ENCODE measurements around the gene SCLT1. TPM values are rescaled to one million over a fixed set of nuclear protein-coding genes. Genes with fewer than 3 reads are reported as not detected.

Gene SCLT1
- total RNA-seq, 2 donors from 2014 or later, result 9.5 to 14.0 TPM

DNA sequence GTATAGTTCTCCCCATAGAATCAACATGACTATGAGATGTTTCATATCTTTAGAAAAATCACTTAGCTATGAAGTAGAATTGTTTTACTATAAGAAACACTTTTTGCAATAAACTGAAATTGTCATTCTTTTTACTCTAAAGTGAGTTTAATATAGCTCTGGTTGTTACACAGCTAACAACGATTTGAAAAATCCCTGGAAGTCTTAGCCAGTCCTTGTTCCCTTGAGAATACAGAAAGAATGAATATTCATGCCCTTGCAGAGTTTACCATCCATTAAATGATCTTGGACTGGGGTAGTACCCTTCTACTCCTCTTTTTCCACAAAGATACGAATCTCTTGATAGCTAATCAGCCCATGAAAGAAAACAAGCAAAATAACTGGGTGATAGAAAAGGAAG is 142.0 kb downstream of the SCLT1 start:
- no peak overlapping the region for H3K4me3 ChIP-seq
- H3K27ac ChIP-seq, result no peak overlapping the region
- TF ChIP-seq, protein P1, sequence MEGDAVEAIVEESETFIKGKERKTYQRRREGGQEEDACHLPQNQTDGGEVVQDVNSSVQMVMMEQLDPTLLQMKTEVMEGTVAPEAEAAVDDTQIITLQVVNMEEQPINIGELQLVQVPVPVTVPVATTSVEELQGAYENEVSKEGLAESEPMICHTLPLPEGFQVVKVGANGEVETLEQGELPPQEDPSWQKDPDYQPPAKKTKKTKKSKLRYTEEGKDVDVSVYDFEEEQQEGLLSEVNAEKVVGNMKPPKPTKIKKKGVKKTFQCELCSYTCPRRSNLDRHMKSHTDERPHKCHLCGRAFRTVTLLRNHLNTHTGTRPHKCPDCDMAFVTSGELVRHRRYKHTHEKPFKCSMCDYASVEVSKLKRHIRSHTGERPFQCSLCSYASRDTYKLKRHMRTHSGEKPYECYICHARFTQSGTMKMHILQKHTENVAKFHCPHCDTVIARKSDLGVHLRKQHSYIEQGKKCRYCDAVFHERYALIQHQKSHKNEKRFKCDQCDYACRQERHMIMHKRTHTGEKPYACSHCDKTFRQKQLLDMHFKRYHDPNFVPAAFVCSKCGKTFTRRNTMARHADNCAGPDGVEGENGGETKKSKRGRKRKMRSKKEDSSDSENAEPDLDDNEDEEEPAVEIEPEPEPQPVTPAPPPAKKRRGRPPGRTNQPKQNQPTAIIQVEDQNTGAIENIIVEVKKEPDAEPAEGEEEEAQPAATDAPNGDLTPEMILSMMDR (IDR thresholded peaks at IDR 0.05), result no peak
- no peak for ATAC-seq (ENCODE audit: insufficient number of reproducible peaks, low FRiP score, low read depth)
- no peaks in the 10 kb centered on the region for H3K27me3 ChIP-seq (replicated peaks; ENCODE audit: insufficient read depth)
- no peak for DNase-seq (ENCODE audit: low spot score)
- H3K36me3 ChIP-seq, result no peaks in the 10 kb centered on the region
- H3K9me3 ChIP-seq, result no peaks in the 10 kb centered on the region
- H3K4me1 ChIP-seq (ENCODE audit: control insufficient read depth in 1 of 2, low read depth in 2 of 2), result peaks cover 5 to 7% of the 10 kb centered on the region in 2 donors

DNA sequence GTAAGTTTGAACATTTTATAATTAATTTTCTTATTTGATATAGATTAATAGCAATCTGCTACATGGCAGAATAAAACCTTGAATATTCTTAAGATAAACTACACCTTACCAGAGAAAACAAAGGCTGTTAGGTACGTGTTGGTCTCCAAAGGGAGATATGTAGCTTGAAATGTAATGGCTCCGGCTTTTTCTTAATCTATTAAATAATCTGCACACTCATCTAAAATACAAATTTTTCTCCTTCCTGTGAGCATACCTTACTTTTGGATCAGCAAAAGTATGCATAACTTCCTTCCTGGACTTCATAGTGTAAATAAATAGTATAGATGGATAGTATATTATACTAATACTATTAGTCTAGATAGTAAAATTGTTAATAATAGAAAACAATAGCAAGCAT is 142.5 kb downstream of the SCLT1 start:
- DNase-seq (ENCODE audit: low spot score) (no peak), ATAC-seq (ENCODE audit: insufficient number of reproducible peaks, low FRiP score, low read depth) (no peak)
- Histone ChIP-seq H3K4me3 (no peak overlapping the region), H3K27ac (no peak overlapping the region), H3K9me3 (no peaks in the 10 kb centered on the region), H3K4me1 (ENCODE audit: control insufficient read depth in 1 of 2, low read depth in 2 of 2) (peaks cover 5 to 7% of the 10 kb centered on the region in 2 donors), H3K27me3 (replicated peaks; ENCODE audit: insufficient read depth) (no peaks in the 10 kb centered on the region), H3K36me3 (no peaks in the 10 kb centered on the region)
- TF ChIP-seq, protein P1 (IDR thresholded peaks at IDR 0.05), result no peak

DNA sequence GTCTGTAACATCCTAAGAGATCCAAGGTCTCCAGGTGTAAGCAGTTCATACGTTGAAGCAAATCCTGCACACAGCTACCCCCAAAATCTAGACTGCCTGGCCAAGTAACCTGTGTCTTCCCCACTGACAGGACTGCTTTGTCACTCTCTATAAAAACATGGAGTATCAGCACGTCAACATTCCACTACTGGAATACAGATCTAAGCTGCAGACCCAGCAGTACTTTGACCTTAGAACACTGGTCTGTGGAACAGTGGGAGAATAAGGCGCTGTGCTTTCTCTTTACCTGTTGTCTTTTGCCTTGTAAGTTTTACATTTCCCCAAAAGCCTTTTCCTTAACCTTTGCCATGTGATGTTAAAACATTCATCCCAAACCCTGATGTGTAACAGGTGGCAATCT is 146.4 kb downstream of the SCLT1 start:
- TF ChIP-seq, protein P1 (IDR thresholded peaks at IDR 0.05), result no peak
- Histone ChIP-seq H3K27ac (no peak overlapping the region), H3K9me3 (no peaks in the 10 kb centered on the region)

DNA sequence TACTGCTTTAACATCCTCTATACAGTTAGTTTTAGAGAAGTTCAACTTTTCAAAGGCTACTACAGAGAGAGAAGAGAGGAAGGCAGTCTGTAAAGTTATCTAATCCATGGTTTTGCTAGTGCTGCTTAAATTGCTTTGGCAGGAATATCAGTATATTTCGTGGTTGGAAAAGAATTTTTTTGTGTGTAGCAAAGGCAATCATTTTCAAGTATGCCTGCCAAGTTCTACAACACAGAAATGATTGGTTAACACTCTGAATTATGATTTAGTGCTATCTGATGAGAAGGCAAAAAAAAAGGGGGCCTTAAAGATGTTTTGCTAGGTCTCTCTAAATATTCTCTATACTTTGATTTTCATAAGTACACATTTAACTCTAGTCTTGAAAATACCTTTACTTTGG is 150.7 kb downstream of the SCLT1 start:
- Histone ChIP-seq H3K27me3 (replicated peaks; ENCODE audit: insufficient read depth) (no peaks in the 10 kb centered on the region), H3K4me3 (no peak overlapping the region), H3K9me3 (no peaks in the 10 kb centered on the region), H3K27ac (no peak overlapping the region), H3K36me3 (no peaks in the 10 kb centered on the region), H3K4me1 (ENCODE audit: control insufficient read depth in 1 of 2, low read depth in 2 of 2) (peaks cover 0 to 10% of the 10 kb centered on the region in 2 donors)
- ATAC-seq (ENCODE audit: insufficient number of reproducible peaks, low FRiP score, low read depth) (no peak), DNase-seq (ENCODE audit: low spot score) (no peak)
- TF ChIP-seq, protein P1 (IDR thresholded peaks at IDR 0.05), result no peak

More for the DNA sequence above, 146.4 kb downstream of the SCLT1 start:
- Histone ChIP-seq H3K36me3 (no peaks in the 10 kb centered on the region), H3K27me3 (replicated peaks; ENCODE audit: insufficient read depth) (no peaks in the 10 kb centered on the region), H3K4me1 (ENCODE audit: control insufficient read depth in 1 of 2, low read depth in 2 of 2) (peaks cover 7 to 10% of the 10 kb centered on the region in 2 donors), H3K4me3 (no peak overlapping the region)
- DNase-seq (ENCODE audit: low spot score) (no peak), ATAC-seq (ENCODE audit: insufficient number of reproducible peaks, low FRiP score, low read depth) (no peak)

DNA sequence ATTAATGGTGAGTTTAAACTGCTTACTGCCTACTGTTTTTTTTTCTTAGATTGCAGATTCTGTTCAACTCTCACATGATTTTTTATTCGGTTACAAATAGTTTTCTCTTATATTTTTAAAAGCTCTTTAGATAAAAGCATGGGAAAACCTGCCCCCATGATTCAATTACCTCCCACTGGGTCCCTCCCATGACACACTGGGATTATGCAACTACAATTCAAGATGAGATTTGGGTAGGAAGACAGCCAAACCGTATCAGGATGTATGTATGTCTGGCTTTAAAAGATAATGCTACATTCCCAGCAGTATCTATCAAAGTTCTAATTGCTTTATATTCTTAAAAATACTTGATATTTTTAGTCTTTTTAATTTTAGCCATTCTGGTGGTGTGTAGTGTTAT is 152.4 kb downstream of the SCLT1 start:
- no peak for DNase-seq (ENCODE audit: low spot score)
- H3K36me3 ChIP-seq, result no peaks in the 10 kb centered on the region
- no peak overlapping the region for H3K27ac ChIP-seq
- no peak for ATAC-seq (ENCODE audit: insufficient number of reproducible peaks, low FRiP score, low read depth)
- no peaks in the 10 kb centered on the region for H3K9me3 ChIP-seq
- peaks cover 0 to 10% of the 10 kb centered on the region in 2 donors for H3K4me1 ChIP-seq (ENCODE audit: control insufficient read depth in 1 of 2, low read depth in 2 of 2)
- TF ChIP-seq, protein P1 (IDR thresholded peaks at IDR 0.05), result no peak
- no peak overlapping the region for H3K4me3 ChIP-seq
- no peaks in the 10 kb centered on the region for H3K27me3 ChIP-seq (replicated peaks; ENCODE audit: insufficient read depth)
